ENCODE data around the gene RXFP4.

The RXFP4 gene

DNA sequence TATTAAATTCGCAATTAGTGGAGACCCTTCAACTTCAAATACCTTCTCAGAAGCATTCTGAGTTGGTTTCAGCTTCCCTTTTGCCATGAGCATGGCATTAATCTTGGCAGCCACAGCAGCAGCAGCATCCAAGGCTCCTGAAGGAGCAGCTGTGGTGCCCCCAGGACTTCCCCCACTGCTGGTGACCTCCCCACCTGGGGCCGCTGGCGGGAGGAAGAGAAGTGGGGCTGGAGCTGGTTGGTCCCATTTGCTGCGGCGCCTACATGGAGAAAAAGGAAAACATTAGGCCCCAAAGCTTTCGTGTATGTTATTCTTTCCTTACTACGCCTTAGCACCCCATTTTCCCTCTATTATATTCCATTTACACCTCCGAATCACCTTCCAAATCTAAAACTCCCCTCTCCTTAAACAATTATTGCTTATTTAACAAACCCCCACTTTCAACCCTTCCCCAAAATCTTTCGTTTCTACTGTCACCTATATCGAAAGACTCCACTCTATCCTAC, 7.8 kb upstream of the RXFP4 start:
- Histone ChIP-seq H3K36me3 (replicated peaks in 1 of 2; ENCODE audit: control insufficient read depth in 2 of 2, insufficient read depth in 2 of 2, low read length in 2 of 2) (peaks cover 15 to 51% of the 10 kb centered on the region in 2 donors), H3K9ac (ENCODE audit: low read depth, low read length, poor library complexity) (peak overlapping the region; percentile 96), H2AFZ (ENCODE audit: low read length) (peak overlapping the region; percentile 76), H4K8ac (ENCODE audit: low read depth, low read length) (no peak overlapping the region), H3K79me1 (ENCODE audit: low read depth, low read length) (no peaks in the 10 kb centered on the region), H2BK12ac (ENCODE audit: low read length) (no peak overlapping the region), H2BK5ac (ENCODE audit: low read length) (no peak overlapping the region), H3K4me3 (ENCODE audit: low read length in 2 of 2) (peak overlapping the region; percentile 94 to 96), H3K27ac (replicated peaks; ENCODE audit: low read length) (peak overlapping the region; percentile 52), H3K23ac (ENCODE audit: low read depth, low read length, poor library complexity) (no peak overlapping the region), H2BK120ac (ENCODE audit: low read depth, low read length) (no peak overlapping the region), H4K91ac (ENCODE audit: low read depth, low read length, poor library complexity) (no peak overlapping the region), H2AK5ac (ENCODE audit: low read depth, low read length) (peak overlapping the region; percentile 30), H3K4me2 (ENCODE audit: insufficient read depth, low read length, poor library complexity, severe bottlenecking) (peak overlapping the region; percentile 90), H3K4ac (ENCODE audit: low read length) (no peak overlapping the region), H3K9me3 (replicated peaks in 1 of 2; ENCODE audit: control insufficient read depth in 2 of 2, insufficient read depth in 1 of 2, low read depth in 1 of 2, low read length in 2 of 2) (no peaks in the 10 kb centered on the region), H3K4me1 (ENCODE audit: control insufficient read depth in 2 of 2, insufficient read depth in 1 of 2, low read depth in 1 of 2, low read length in 2 of 2) (peaks cover 4 to 13% of the 10 kb centered on the region in 2 donors), H3K14ac (ENCODE audit: low read length) (no peak overlapping the region), H3K18ac (ENCODE audit: low read length) (peak overlapping the region; percentile 95), H2BK15ac (ENCODE audit: low read length) (no peak overlapping the region), H3K27me3 (ENCODE audit: control insufficient read depth in 3 of 3, insufficient read depth in 3 of 3, low read depth in 1 of 3, low read length in 3 of 3) (no peaks in the 10 kb centered on the region)
- no peak for DNase-seq (ENCODE audit: low spot score)
- 100% methylated on average over 2 to 3 of the region's 10 CpGs for WGBS, 2 donors (ENCODE audit: extremely low coverage in 2 of 2, insufficient read length in 2 of 2, insufficient replicate concordance in 1 of 2)

DNA sequence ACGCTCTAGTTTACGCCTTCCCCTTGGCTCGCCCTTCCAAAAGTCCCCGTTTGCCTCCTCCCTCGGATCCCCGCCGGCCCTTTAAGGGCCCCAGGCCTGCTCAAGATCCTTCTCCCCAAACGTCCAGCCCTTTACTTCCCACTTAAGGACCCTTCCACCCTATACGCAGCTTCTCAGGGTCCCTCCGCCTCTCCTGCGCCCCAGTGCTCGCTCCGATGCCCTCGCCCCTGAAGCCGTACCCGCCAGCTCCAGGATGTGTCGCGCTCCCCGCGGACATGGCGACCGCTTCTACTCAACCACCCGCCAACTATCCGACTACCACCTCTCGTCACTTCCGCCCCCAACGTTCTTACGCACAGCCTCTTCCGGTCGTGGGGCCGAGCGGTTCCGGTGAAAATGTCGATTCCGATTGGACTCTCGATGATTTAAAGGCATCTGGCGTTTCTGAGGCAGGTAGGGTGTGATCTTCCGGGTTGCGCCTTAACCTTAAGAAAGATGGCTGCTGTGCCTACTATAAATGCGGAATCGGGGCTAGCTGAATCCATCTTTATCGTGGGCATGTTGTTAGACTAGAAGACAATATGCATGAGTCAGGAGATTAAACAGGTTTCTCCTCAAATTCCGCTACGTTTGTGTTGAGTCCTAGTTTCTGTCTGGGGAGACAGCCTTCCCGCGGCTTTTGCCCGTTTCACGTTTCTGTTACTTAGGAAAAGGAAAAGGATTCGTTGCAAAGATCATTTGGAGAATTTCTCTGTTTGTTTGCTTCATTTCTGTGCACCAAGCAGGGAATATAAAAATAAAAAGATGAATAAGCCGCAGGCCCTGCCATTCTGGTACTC, 7.1 kb upstream of the RXFP4 start, which contains the start of gene KHDC4:
Gene KHDC4, minus strand, starts transcription at position 317 of the 839 bp plus-strand sequence. Its CDS starts 40 bp downstream, at position 277.
- peak within 1 kb of the TSS; percentile 74 for H4K8ac ChIP-seq (ENCODE audit: low read depth, low read length)
- H3K36me3 ChIP-seq (replicated peaks in 1 of 2; ENCODE audit: control insufficient read depth in 2 of 2, insufficient read depth in 2 of 2, low read length in 2 of 2), result peaks cover 13 to 44% of the 10 kb centered on the region in 2 donors
- peak; percentile 91 for DNase-seq (ENCODE audit: low spot score)
- H3K4me1 ChIP-seq (ENCODE audit: control insufficient read depth in 2 of 2, insufficient read depth in 1 of 2, low read depth in 1 of 2, low read length in 2 of 2), result peaks cover 4 to 13% of the 10 kb centered on the region in 2 donors
- H2AK5ac ChIP-seq (ENCODE audit: low read depth, low read length), result peak within 1 kb of the TSS; percentile 30
- H3K27me3 ChIP-seq (ENCODE audit: control insufficient read depth in 3 of 3, insufficient read depth in 3 of 3, low read depth in 1 of 3, low read length in 3 of 3), result no peaks in the 10 kb centered on the region
- H2BK120ac ChIP-seq (ENCODE audit: low read depth, low read length), result no peak within 1 kb of the TSS
- H3K18ac ChIP-seq (ENCODE audit: low read length), result peak within 1 kb of the TSS; percentile 95
- H3K9ac ChIP-seq (ENCODE audit: low read depth, low read length, poor library complexity), result peak within 1 kb of the TSS; percentile 96
- H3K4me3 ChIP-seq (ENCODE audit: low read length in 2 of 2), result peak within 1 kb of the TSS; percentile 94 to 96
- H2AFZ ChIP-seq (ENCODE audit: low read length), result peak within 1 kb of the TSS; percentile 76
- H3K4ac ChIP-seq (ENCODE audit: low read length), result no peak within 1 kb of the TSS
- no peak within 1 kb of the TSS for H2BK12ac ChIP-seq (ENCODE audit: low read length)
- no peak within 1 kb of the TSS for H2BK5ac ChIP-seq (ENCODE audit: low read length)
- H3K4me2 ChIP-seq (ENCODE audit: insufficient read depth, low read length, poor library complexity, severe bottlenecking), result peak within 1 kb of the TSS; percentile 90
- no peak within 1 kb of the TSS for H4K91ac ChIP-seq (ENCODE audit: low read depth, low read length, poor library complexity)
- H3K14ac ChIP-seq (ENCODE audit: low read length), result no peak within 1 kb of the TSS
- peak within 1 kb of the TSS; percentile 98 for H3K23ac ChIP-seq (ENCODE audit: low read depth, low read length, poor library complexity)
- no peaks in the 10 kb centered on the region for H3K9me3 ChIP-seq (replicated peaks in 1 of 2; ENCODE audit: control insufficient read depth in 2 of 2, insufficient read depth in 1 of 2, low read depth in 1 of 2, low read length in 2 of 2)
- H3K79me1 ChIP-seq (ENCODE audit: low read depth, low read length), result no peaks in the 10 kb centered on the region
- peak within 1 kb of the TSS; percentile 83 for H3K27ac ChIP-seq (replicated peaks; ENCODE audit: low read length)
- peak within 1 kb of the TSS; percentile 50 for H2BK15ac ChIP-seq (ENCODE audit: low read length)
- WGBS, 2 donors (ENCODE audit: extremely low coverage in 2 of 2, insufficient read length in 2 of 2, insufficient replicate concordance in 1 of 2), result 100% methylated on average over 1 of the region's 50 CpGs; no CpG with 5 or more reads in 1 of the 2 donors

- Histone ChIP-seq H2BK5ac (ENCODE audit: low read length) (no peak overlapping the region), H3K18ac (ENCODE audit: low read length) (no peak overlapping the region), H3K27me3 (ENCODE audit: control insufficient read depth in 3 of 3, insufficient read depth in 3 of 3, low read depth in 1 of 3, low read length in 3 of 3) (no peaks in the 10 kb centered on the region), H3K27ac (replicated peaks; ENCODE audit: low read length) (peak overlapping the region; percentile 83), H4K91ac (ENCODE audit: low read depth, low read length, poor library complexity) (no peak overlapping the region), H3K4ac (ENCODE audit: low read length) (no peak overlapping the region), H3K36me3 (replicated peaks in 1 of 2; ENCODE audit: control insufficient read depth in 2 of 2, insufficient read depth in 2 of 2, low read length in 2 of 2) (peaks cover 9 to 37% of the 10 kb centered on the region in 2 donors), H2BK12ac (ENCODE audit: low read length) (no peak overlapping the region), H2AFZ (ENCODE audit: low read length) (peak overlapping the region; percentile 76), H3K23ac (ENCODE audit: low read depth, low read length, poor library complexity) (no peak overlapping the region), H3K4me2 (ENCODE audit: insufficient read depth, low read length, poor library complexity, severe bottlenecking) (peak overlapping the region; percentile 52), H2AK5ac (ENCODE audit: low read depth, low read length) (no peak overlapping the region), H3K9ac (ENCODE audit: low read depth, low read length, poor library complexity) (no peak overlapping the region), H3K4me1 (ENCODE audit: control insufficient read depth in 2 of 2, insufficient read depth in 1 of 2, low read depth in 1 of 2, low read length in 2 of 2) (peaks cover 4 to 13% of the 10 kb centered on the region in 2 donors), H3K9me3 (replicated peaks in 1 of 2; ENCODE audit: control insufficient read depth in 2 of 2, insufficient read depth in 1 of 2, low read depth in 1 of 2, low read length in 2 of 2) (no peaks in the 10 kb centered on the region), H2BK15ac (ENCODE audit: low read length) (no peak overlapping the region), H3K4me3 (ENCODE audit: low read length in 2 of 2) (peak overlapping the region; percentile 60 to 96), H4K8ac (ENCODE audit: low read depth, low read length) (no peak overlapping the region), H2BK120ac (ENCODE audit: low read depth, low read length) (no peak overlapping the region), H3K79me1 (ENCODE audit: low read depth, low read length) (no peaks in the 10 kb centered on the region), H3K14ac (ENCODE audit: low read length) (no peak overlapping the region)
- no peak for DNase-seq (ENCODE audit: low spot score)
- no CpG with 5 or more reads among the region's 24 CpGs for WGBS, 2 donors (ENCODE audit: extremely low coverage in 2 of 2, insufficient read length in 2 of 2, insufficient replicate concordance in 1 of 2)
These were observed 6.4 kb upstream of the RXFP4 start for GRCh38 chr1:155934936-155935590.

DNA sequence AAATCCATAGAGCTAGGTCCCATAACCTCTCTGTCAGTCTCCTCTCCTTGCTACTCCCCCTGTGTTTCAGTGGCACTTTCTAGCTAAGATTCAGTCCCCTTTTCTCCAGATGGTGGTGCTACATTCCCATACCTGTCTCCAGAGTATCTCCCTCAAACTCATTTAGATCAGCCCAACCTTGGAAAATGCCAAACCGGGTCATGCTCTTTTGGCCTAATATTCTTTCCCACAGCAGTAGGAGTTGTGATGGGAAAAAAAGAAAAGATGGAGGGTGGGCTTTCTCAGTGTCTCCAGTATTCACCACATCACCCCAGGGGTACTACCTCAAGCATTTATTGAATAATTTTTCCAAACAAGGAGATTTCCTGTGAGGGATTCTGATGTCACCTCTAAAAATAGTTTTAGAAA, 3.2 kb upstream of the RXFP4 start:
- Histone ChIP-seq H3K36me3 (replicated peaks in 1 of 2; ENCODE audit: control insufficient read depth in 2 of 2, insufficient read depth in 2 of 2, low read length in 2 of 2) (peaks cover 0 to 5% of the 10 kb centered on the region in 2 donors), H3K9ac (ENCODE audit: low read depth, low read length, poor library complexity) (no peak overlapping the region), H3K18ac (ENCODE audit: low read length) (no peak overlapping the region), H3K27ac (replicated peaks; ENCODE audit: low read length) (no peak overlapping the region), H2AFZ (ENCODE audit: low read length) (peak overlapping the region; percentile 8), H3K4me3 (ENCODE audit: low read length in 2 of 2) (no peak overlapping the region), H4K91ac (ENCODE audit: low read depth, low read length, poor library complexity) (no peak overlapping the region), H3K27me3 (ENCODE audit: control insufficient read depth in 3 of 3, insufficient read depth in 3 of 3, low read depth in 1 of 3, low read length in 3 of 3) (no peaks in the 10 kb centered on the region), H4K8ac (ENCODE audit: low read depth, low read length) (no peak overlapping the region), H2BK15ac (ENCODE audit: low read length) (no peak overlapping the region), H2AK5ac (ENCODE audit: low read depth, low read length) (no peak overlapping the region), H2BK12ac (ENCODE audit: low read length) (no peak overlapping the region), H3K4me2 (ENCODE audit: insufficient read depth, low read length, poor library complexity, severe bottlenecking) (no peak overlapping the region), H3K14ac (ENCODE audit: low read length) (no peak overlapping the region), H3K4ac (ENCODE audit: low read length) (no peak overlapping the region), H3K23ac (ENCODE audit: low read depth, low read length, poor library complexity) (no peak overlapping the region), H3K79me1 (ENCODE audit: low read depth, low read length) (no peaks in the 10 kb centered on the region), H2BK120ac (ENCODE audit: low read depth, low read length) (no peak overlapping the region), H2BK5ac (ENCODE audit: low read length) (no peak overlapping the region), H3K4me1 (ENCODE audit: control insufficient read depth in 2 of 2, insufficient read depth in 1 of 2, low read depth in 1 of 2, low read length in 2 of 2) (peaks cover 5% of the 10 kb centered on the region in 2 donors), H3K9me3 (replicated peaks in 1 of 2; ENCODE audit: control insufficient read depth in 2 of 2, insufficient read depth in 1 of 2, low read depth in 1 of 2, low read length in 2 of 2) (no peaks in the 10 kb centered on the region)
- no CpG with 5 or more reads among the region's 1 CpG for WGBS, 2 donors (ENCODE audit: extremely low coverage in 2 of 2, insufficient read length in 2 of 2, insufficient replicate concordance in 1 of 2)
- peak; percentile 44 for DNase-seq (ENCODE audit: low spot score)

All from neuronal stem cell (in vitro differentiated cells).